NAMALWA (cell line): ENCODE data around the gene BEX1.
"Not testable (repeated sequence)": the region's sequence is repeated elsewhere in the genome, so short reads cannot be mapped to it uniquely, and the experiment has no call there.

ENCODE experiments used
- DNase-seq: peaks from one replicate; pipeline ENCODE4 v3.0.0-alpha.2; 2015; ENCODE audit warnings: low spot score

The BEX1 gene

DNA sequence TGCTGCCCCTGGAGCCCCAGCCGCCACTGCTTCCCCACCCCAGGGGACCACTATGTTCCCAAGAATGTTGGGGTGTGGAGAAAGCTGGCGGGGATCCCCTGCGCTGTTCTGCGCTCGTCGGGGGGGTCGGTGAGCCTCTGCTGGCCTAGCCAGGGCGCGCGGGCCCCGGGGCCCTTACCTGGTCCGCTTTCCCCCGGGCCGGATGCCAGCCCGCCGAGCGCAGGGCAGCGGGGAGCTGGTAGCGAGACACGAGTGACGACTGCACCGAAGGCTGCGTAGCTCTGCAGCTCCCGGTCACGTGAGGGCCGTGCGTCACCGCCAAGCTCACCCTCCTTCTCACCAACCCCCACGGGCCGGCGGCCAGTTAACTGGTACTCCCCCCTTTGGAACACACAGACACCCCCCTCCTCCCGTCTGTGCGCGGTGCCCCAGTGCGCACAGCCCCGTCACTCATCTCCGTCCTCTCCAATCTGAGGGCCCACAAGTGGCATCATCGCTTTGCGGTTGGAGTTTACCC lies at the start of gene BEX1:
BEX1 (minus strand) TSS at position 254 of the 517 bp plus-strand sequence. CDS start 897 bp downstream, outside the sequence.
- no peak for DNase-seq

DNA sequence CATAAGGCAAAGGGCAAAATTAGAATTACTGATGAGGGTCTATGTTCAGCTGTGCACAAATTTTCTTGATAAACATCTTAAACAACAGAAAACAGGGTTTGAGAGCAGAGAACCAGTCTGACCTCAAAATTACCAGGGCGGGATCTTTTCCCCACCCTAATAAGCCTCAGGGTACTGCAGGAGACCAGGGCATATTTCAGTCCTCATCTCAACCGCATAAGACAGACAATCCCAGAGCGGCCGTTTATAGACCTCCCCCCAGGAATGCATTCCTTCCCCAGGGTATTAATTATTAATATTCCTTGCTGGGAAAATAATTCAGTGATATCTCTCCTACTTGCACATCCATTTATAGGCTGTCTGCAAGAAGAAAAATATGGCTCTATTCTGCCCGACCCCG lies 45.5 kb upstream of the BEX1 start:
- DNase-seq, result not testable (repeated sequence)

DNA sequence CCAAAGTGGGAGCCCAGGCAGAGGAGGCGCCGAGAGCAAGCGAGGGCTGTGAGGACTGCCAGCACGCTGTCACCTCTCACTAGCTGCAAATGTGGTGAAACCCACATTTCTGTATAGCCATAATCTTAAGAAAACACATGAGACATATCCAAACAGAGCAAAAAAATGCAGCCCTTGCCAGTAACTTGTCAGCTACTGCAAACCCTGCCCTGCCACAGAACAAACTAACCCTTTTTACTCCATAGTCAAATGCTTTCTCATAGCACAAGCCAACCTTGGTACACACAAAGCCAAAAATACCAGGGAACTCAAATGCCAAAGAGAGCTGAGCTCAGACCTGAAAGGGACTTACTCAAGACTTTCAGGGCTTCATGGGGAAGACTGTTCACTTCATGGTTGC lies 43.9 kb upstream of the BEX1 start:
- DNase-seq, result no peak

DNA sequence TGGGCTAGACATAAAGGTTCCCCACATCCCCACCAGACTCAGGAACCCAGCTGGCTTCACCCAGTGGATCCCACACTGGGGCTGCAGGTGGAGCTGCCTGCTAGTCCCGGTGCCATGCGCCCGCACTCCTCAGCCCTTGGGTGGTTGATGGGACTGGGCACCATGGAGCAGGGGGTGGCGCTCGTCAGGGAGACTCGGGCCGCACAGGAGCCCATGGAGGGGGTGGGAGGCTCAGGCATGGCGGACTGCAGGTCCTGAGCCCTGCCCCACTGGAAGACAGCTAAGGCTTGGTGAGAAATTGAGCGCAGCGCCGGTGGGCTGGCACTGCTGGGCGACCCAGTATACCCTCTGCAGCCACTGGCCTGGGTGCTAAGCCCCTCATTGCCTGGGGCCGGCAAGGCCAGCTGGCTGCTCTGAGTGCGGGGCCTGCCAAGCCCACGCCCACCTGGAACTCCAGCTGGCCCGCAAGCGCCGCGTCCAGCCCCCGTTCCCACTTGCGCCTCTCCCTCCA lies 43.3 kb upstream of the BEX1 start:
- DNase-seq, result not testable (repeated sequence)

DNA sequence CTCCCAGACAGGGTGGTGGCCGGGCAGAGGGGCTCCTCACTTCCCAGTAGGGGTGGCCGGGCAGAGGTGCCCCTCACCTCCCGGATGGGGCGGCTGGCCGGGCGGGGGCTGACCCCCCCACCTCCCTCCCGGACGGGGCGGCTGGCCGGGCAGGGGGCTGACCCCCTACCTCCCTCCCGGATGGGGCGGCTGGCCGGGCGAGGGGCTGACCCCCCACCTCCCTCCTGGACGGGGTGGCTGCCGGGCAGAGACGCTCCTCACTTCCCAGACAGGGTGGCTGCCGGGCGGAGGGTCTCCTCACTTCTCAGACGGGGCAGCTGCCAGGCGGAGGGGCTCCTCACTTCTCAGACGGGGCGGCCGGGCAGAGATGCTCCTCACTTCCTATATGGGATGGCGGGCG lies 40.4 kb upstream of the BEX1 start:
- DNase-seq, result not testable (repeated sequence)

DNA sequence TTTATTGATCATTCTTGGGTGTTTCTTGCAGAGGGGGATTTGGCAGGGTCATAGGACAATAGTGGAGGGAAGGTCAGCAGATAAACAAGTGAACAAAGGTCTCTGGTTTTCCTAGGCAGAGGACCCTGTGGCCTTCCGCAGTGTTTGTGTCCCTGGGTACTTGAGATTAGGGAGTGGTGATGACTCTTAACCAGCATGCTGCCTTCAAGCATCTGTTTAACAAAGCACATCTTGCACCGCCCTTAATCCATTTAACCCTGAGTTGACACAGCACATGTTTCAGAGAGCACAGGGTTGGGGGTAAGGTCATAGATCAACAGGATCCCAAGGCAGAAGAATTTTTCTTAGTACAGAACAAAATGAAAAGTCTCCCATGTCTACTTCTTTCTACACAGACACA lies 39.9 kb upstream of the BEX1 start:
- not testable (repeated sequence) for DNase-seq

DNA sequence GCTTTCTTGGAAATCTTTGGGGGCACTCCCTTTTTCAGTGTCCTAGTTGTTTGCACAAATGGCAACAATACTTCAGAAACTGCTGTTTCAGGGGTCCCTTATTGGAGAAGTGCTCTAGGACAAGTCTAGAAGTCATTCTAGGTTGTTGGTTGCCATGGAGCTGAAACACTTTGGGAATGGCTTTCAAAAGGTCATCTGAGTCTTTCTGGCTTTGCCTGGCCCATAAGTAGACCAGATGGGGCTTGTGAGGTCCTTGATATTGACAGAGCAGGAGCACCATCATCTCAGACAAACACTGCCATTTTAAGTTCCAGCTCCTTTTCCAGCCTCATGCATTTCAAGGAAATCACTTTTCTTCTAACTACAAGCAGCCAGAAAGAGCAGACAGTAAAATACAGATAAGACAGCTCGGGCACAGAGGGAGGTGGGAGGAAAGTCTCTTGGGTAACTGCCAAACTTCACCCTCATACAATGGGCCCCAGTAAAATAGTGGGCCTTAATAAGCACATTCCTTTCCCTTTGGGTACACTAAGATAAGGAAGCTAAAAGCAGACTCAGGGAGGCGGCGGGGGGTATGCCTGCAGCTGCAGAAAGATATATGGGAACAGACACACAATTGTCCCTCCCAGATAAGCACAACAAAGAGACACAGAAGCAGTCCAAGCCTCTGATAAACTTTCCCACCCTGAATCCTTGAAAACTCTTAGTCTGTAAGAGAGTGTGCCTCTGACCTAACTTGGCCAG lies 37.5 kb upstream of the BEX1 start:
- no peak for DNase-seq

DNA sequence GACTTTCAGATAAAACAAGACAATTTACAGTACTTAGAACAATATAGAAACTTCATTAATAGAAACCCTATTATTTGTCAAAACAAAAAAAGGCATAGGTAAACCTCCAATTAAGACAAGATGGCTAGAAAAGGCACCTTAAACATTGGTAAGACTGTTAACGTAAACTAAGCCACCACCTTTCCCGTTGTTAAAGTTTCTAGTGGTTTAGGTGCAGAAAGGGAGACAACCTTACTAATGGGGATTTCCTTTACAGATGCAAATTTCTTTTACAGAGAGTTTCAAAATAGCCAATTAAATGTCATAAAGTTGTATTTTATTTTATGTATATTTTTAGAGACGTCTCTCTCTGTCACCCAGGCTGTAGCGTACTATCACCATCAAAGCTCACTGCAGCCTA lies 36.5 kb upstream of the BEX1 start:
- no peak for DNase-seq

DNA sequence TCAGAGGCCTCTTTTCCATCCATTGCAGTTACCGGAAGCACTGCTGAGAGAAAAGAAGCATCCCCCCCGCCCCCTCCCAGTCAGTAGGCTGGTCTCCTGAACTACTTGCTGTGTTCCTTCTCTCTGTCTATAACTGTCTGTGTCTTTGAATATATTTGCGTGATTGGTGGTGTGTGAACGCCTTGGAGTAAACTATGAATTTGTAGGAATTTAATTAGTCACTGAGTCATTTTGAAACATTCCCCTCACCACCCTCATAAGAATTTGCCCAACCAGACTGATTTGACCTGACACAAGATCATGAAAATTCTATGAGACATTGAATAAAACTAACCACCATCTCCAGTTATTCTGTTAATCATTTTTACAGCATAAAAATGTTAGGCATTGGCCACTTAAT lies 35.7 kb upstream of the BEX1 start:
- no peak for DNase-seq

DNA sequence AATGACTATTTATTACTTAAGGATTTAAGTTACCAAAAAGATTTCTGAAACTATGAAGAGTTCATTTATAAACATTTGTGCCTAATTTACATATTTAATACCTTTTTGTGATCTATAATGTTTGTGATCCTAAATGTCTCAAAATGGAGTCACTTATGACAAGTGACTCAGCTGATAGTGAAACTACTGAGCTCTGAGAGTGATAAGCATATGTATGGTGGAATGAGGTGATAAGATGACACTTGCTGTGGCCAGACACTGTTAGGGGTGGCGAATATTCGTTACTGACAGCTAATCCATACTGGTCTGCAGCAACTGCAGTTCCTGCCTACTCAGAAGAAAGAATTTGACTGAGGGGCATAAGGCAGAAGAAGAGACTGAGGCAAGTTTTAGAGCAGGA lies 34.5 kb upstream of the BEX1 start:
- DNase-seq, result no peak

DNA sequence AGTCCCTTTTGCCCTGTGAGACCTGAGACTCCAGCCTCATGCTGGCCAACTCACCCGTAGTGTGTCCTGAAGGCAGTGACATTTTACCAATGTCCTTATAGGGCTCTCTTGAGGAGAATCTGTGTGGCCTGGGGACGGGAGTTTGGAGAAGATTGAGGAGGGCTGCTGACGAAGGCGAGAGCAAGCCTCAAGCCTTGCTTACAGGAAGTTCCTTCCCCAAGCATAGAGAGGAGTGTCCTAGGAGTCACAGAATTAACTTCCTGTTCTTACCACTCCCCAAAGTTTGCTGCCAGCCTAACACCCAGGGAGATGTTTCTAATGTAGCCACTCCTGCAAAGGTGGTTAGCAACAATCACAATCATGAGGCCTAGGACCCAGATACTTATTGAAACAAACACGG lies 29.0 kb upstream of the BEX1 start, which contains the start of gene NXF3:
NXF3 (minus strand) TSS at position 202 of the 400 bp plus-strand sequence; CDS start at position 82, 120 bp downstream.
- no peak for DNase-seq

DNA sequence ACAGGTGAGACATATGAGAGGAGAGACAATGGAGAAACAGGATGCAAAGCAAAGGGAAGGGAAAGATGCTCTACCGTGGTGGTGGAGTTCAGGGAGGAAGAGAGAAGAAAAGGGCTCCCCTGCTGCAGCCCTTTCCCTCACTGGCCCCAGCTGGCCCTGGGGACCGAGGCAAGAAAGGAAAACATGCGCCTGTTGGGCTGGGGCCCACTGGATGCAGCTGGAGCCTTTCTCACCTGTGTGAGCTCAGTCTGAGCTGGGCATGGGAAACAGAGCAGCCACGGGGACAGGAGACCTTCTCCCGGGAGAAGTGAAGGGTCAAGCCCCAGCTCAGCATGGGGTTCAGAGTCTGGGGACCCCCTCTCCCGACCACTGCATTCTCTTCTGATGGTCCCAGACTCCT lies 17.1 kb upstream of the BEX1 start:
- DNase-seq, result no peak

DNA sequence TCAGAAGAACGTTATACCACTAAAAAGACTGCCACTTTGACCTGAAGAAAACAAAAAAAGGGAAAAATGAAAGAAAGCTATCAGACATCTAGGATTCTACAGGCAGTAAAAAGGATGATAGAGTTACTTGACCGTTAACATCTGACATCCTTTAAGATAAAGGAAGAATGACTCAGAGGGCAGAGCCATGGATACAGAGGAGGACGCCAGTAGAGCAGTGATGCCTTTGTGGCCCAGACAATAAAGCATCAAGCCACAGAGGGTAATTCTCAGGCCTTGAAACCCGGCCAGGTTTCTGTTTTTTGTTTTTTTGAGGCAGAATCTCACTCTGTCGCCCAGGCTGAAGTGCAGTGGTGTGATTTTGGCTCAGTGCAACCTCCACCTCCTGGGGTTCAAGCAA lies 9.5 kb upstream of the BEX1 start:
- DNase-seq, result no peak

DNA sequence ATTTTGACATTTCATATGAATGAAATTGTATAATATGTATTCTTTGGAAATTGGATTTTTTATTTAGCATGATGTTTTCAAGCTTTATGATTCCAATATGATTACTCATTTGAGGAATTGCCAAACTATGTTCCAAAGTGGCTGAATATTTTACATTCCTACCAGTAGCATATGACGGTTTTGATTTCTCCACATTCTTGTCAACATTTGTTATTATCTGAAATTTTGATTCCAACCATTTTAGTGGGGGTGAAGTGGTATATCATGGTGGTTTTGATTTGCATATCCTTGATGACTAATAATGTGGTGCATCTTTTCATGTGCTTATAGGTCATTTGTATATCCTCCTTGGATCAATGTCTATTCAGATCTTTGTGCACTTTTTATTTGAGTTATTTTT lies 2.6 kb upstream of the BEX1 start:
- no peak for DNase-seq

DNA sequence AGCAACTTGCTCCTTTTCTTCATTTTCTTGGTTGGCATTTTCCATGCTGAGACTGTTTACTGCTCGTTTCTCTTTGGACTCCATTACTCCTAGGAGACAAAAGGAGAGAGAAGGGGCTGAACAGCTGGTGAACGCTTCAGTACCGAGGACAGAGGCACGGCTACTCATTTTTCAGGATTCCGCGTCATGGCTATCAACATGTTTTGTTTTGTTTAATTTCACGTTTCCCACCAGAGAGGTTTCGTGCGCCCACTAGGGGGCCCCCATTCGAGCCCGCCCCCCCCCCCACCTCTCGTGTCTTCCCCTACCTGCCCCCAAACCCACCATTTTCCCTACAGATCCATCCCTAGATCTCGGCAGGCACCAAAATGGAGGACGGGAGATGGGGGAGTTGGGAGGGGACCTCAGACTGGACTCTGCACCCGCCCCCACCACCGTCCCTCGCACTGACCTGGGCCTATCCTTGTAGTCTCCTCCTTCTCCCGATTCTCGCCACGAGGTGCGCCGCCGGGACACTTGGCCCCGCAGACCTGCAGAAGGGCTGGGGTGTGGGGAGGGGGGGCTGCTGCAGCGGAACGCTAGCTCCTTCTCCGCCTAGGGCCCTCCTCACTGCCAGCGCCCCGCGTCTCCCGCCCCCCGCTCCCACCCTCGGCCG lies 653 bp downstream of the BEX1 start:
- DNase-seq, result no peak

DNA sequence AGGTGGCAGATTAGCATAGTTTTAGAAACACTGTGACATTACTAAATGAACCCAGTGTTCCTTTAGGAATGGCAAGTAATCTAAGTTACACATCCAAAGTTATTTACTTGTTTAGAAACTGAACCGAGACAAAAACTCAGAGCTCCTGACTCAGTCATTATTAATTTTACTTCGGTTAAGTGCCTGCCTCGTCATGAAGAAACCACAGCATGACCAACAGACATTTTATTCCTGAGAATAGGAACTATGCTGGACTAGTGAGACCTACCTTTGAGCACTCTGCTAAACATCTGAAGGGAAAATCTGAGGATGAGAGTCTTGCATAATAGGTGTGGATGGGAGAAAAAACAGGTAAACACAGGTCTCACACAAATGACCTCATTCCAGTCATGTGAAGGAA lies 2.5 kb downstream of the BEX1 start:
- DNase-seq, result no peak

DNA sequence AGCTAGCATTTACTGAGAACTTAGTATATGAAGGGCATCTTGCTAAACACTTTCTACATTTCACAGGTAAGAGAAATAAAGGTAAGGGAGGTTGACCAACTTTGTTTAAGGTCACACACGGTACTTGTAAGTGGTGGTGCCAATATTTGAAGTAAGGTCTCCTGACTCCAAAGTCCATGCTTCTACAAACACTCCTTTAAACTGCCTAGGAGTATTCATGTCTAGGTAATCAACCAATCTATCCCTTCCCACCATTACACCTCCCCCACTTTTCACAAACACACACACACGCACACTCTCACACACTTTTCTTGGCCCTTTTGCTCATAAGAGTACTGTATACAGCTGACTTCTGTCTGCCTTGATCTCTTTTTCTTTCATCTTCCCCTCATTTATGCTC lies 7.1 kb downstream of the BEX1 start:
- DNase-seq, result no peak

DNA sequence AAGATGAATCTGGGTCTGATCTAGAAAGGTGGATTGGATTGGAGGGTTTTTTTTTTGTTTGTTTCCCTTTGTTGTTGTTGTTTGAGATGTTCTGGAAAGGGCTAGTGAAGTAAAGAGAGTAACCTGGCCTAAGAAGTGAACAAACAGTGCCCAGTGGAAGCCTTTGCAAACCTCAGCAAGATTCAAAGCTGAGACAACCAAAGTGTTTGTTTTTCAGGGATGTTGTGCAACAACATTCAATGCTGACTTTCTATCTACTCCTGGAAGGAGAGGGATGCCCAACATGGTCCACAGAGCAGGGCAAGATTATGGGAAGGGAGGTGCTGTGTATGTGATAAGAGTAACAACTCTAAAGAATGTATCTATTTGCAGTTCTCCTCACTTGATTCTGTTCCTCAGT lies 11.3 kb downstream of the BEX1 start:
- no peak for DNase-seq

DNA sequence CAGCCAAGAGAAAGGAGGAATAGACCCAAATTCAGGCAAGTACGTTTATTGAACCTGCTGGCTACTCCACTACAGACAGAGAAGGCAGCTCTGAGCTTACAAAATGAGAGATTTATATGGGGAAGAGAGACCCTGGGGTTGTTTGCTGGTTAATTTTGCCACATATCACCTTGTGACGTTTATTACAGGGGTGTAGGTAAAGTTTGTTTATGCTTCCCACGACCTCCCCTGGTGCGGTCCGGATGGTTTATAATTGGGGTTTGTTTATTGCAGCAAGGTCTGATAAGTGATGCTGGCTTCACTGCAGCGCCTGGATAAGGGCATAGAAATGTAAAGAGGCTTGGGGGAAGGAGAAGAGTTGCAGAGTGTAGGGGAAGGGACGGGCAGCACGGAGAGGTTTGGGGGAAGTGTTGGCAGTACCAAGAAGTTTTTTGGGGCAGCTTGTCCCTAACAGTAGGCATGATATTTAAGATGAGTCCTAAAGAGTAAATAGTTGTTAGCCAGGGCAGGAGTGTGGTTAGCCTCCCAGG lies 12.6 kb downstream of the BEX1 start:
- DNase-seq, result no peak

DNA sequence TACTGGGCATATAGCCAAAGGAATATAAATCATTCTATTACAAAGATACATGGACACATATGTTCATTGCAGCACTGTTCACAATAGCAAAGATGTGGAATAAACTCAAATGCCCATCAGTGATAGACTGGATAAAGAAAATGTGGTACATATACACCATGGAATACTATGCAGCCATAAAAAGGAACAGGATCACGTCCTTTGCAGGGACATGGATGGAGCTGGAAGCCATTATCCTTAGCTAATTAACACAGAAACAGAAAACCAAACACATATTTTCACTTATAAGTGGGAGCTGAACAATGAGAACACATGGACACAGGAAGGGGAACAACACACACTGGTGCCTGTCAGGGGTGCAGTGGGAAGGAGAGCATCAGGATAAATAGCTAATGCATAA lies 30.6 kb downstream of the BEX1 start:
- DNase-seq, result not testable (repeated sequence)

DNA sequence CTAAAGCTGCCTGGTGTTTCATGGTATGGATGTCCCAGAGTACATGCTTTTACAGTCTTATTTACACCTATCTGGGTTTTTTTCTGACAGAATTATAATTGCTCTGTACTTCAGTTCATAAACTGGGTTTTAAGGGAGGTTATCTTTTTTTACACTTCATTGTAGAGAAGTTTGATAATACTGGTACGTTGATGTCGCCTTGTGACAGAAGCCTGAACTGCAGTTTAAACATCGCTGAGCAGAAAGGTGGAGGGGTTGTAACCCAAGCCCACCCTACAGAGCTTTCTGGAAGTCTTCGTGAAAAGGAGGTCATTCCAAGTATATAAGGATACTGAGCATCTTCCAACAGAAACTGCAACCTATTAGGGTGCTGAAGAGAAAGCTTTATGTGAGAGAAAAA lies 46.4 kb downstream of the BEX1 start:
- DNase-seq, result no peak

DNA sequence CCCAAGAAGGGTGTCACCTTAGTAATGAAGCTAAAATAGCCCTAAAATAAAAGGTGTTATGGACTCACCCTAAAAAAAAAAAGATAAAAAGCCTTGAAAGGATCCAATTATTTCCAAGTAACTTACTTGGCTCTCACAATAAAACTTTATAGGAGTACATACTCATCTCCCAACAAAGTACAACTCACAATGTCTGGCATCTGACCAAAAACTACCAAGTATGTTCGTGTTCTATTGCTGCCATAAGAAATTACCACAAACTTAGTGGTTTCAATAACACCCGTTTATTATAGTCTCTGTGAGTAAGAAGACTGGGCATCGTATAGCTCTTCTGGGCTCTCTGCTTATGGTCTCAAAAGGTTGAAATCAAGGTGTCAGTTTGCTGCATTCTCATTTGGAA lies 51.0 kb downstream of the BEX1 start:
- DNase-seq, result no peak
